WERI-Rb-1 (cell line): ENCODE measurements around the gene HOXA6.

ENCODE experiments used
- DNase-seq: peaks from one replicate; pipeline ENCODE4 v3.0.0-alpha.2; 2020
- H3K27ac ChIP-seq: fragments of 250-450 bp; sonication (Bioruptor Pico); 2 replicates; pipeline ENCODE4 v1.5.1; 2020; ENCODE audit warnings: mild to moderate bottlenecking, moderate library complexity
- H3K27me3 ChIP-seq: fragments of 250-450 bp; sonication (Bioruptor Pico); 2 replicates; pipeline ENCODE4 v1.5.1; 2021; ENCODE audit warnings: mild to moderate bottlenecking, low read depth, moderate library complexity; ENCODE audit not compliant: insufficient read depth, severe bottlenecking
- H3K36me3 ChIP-seq: fragments of 250-450 bp; sonication (Bioruptor Pico); 2 replicates; pipeline ENCODE4 v1.5.1; 2020; ENCODE audit warnings: mild to moderate bottlenecking, moderate library complexity
- H3K4me3 ChIP-seq: 2 replicates; pipeline ENCODE4 v1.5.1; 2011; ENCODE audit warnings: low read depth, mild to moderate bottlenecking, control low read depth, low read length
- H3K9me3 ChIP-seq: fragments of 250-450 bp; sonication (Bioruptor Pico); 2 replicates; pipeline ENCODE4 v1.5.1; 2021; ENCODE audit warnings: mild to moderate bottlenecking, moderate library complexity; ENCODE audit not compliant: severe bottlenecking
- CTCF ChIP-seq: IDR thresholded peaks from 2 replicates; pipeline ENCODE4 v1.5.1; 2011; ENCODE audit warnings: low read depth, mild to moderate bottlenecking, control low read depth, inconsistent platforms, low read length

The HOXA6 gene

GRCh38 chr7:27173956-27174873 is 26.6 kb upstream of the HOXA6 start, which contains the start of gene HOXA10:
TSS of gene HOXA10 (minus strand) at chr7:27174320. CDS start at chr7:27174306, 14 bp downstream.
- H3K36me3 ChIP-seq = no peaks in the 10 kb centered on the region
- no peak for TF ChIP-seq CTCF
- peaks cover 8% of the 10 kb centered on the region for H3K9me3 ChIP-seq
- DNase-seq = peak; percentile 20
- H3K27ac ChIP-seq = no peak within 1 kb of the TSS
- peaks cover 62% of the 10 kb centered on the region for H3K27me3 ChIP-seq
- peak within 1 kb of the TSS; percentile 53 for H3K4me3 ChIP-seq

- H3K27ac ChIP-seq = no peak overlapping the region
- H3K4me3 ChIP-seq = peak overlapping the region; percentile 53
- peaks cover 8% of the 10 kb centered on the region for H3K9me3 ChIP-seq
- peaks cover 63% of the 10 kb centered on the region for H3K27me3 ChIP-seq
- TF ChIP-seq CTCF = no peak
- H3K36me3 ChIP-seq = no peaks in the 10 kb centered on the region
- peak; percentile 14 for DNase-seq
These were observed 26.0 kb upstream of the HOXA6 start for GRCh38 chr7:27173511-27173955.

GRCh38 chr7:27172823-27173510 is 25.4 kb upstream of the HOXA6 start:
- peak; percentile 44 for DNase-seq
- Histone ChIP-seq H3K27ac (no peak overlapping the region), H3K36me3 (no peaks in the 10 kb centered on the region), H3K9me3 (peaks cover 8% of the 10 kb centered on the region), H3K27me3 (peaks cover 67% of the 10 kb centered on the region), H3K4me3 (peak overlapping the region; percentile 53)
- no peak for TF ChIP-seq CTCF

GRCh38 chr7:27172315-27172774 is 24.8 kb upstream of the HOXA6 start:
- Histone ChIP-seq H3K36me3 (no peaks in the 10 kb centered on the region), H3K27ac (no peak overlapping the region), H3K4me3 (peak overlapping the region; percentile 53), H3K9me3 (peaks cover 8% of the 10 kb centered on the region), H3K27me3 (peaks cover 71% of the 10 kb centered on the region)
- no peak for DNase-seq
- no peak for TF ChIP-seq CTCF

- Histone ChIP-seq H3K9me3 (peaks cover 8% of the 10 kb centered on the region), H3K4me3 (peak overlapping the region; percentile 53), H3K36me3 (no peaks in the 10 kb centered on the region), H3K27me3 (peaks cover 76% of the 10 kb centered on the region), H3K27ac (no peak overlapping the region)
- TF ChIP-seq CTCF = no peak
- DNase-seq = no peak
These were observed 24.2 kb upstream of the HOXA6 start for GRCh38 chr7:27171637-27172314.
